Nephron (organoid): ENCODE measurements around the gene JARID2.

Experiments used
- H3K27ac Mint-ChIP-seq, 3 experiments: 2 replicates each; pipeline ENCODE4 v1.8.0; 2020; ENCODE audit warnings: mixed read lengths in 3 of 3, mild to moderate bottlenecking in 2 of 3, moderate library complexity in 1 of 3
- H3K27me3 Mint-ChIP-seq: 2 replicates; pipeline ENCODE4 v1.8.0; 2021; ENCODE audit warnings: low read depth, mild to moderate bottlenecking, moderate library complexity, mixed read lengths
- H3K36me3 Mint-ChIP-seq: 2 replicates; pipeline ENCODE4 v1.8.0; 2020; ENCODE audit warnings: low read depth, mixed read lengths
- H3K4me1 Mint-ChIP-seq: 2 replicates; pipeline ENCODE4 v1.8.0; 2020; ENCODE audit warnings: mixed read lengths
- H3K4me3 Mint-ChIP-seq, 3 experiments: 2 replicates each; pipeline ENCODE4 v1.8.0; 2020; ENCODE audit warnings: mild to moderate bottlenecking in 3 of 3, mixed read lengths in 3 of 3, moderate library complexity in 2 of 3
- H3K9me3 Mint-ChIP-seq: 2 replicates; pipeline ENCODE4 v1.8.0; 2020; ENCODE audit warnings: mixed read lengths
- CTCF ChIP-seq, 3 experiments: fragments of 200-600 bp; sonication (generic); IDR thresholded peaks; one replicate each; pipeline ENCODE4 v1.5.0; 2021; ENCODE audit warnings: antibody characterized with exemption in 3 of 3; ENCODE audit not compliant: unreplicated experiment in 3 of 3

JARID2 gene

GRCh38 chr6:15442467-15442866 is 196.6 kb downstream of the JARID2 start:
- H3K4me1 Mint-ChIP-seq = peaks cover 75% of the 10 kb centered on the region
- H3K27ac Mint-ChIP-seq = peak overlapping the region in 1 of 3 experiments; percentile 23
- no peaks in the 10 kb centered on the region for H3K27me3 Mint-ChIP-seq
- H3K9me3 Mint-ChIP-seq = no peaks in the 10 kb centered on the region
- no peaks in the 10 kb centered on the region for H3K36me3 Mint-ChIP-seq
- no peak overlapping the region for H3K4me3 Mint-ChIP-seq
- no peak for TF ChIP-seq CTCF (IDR thresholded peaks at IDR 0.05; ENCODE audit: unreplicated experiment in 3 of 3)

- Mint-ChIP-seq H3K36me3 (no peaks in the 10 kb centered on the region), H3K27me3 (no peaks in the 10 kb centered on the region), H3K4me3 (no peak overlapping the region), H3K27ac (peak overlapping the region in 1 of 3 experiments; percentile 21), H3K9me3 (no peaks in the 10 kb centered on the region), H3K4me1 (peaks cover 75% of the 10 kb centered on the region)
- no peak for TF ChIP-seq CTCF (IDR thresholded peaks at IDR 0.05; ENCODE audit: unreplicated experiment in 3 of 3)
Observed at GRCh38 chr6:15443119-15443830, 197.4 kb downstream of the JARID2 start.

GRCh38 chr6:15444081-15444731 is 198.3 kb downstream of the JARID2 start:
- H3K27ac Mint-ChIP-seq = no peak overlapping the region
- no peaks in the 10 kb centered on the region for H3K36me3 Mint-ChIP-seq
- no peak overlapping the region for H3K4me3 Mint-ChIP-seq
- no peaks in the 10 kb centered on the region for H3K27me3 Mint-ChIP-seq
- no peaks in the 10 kb centered on the region for H3K9me3 Mint-ChIP-seq
- no peak for TF ChIP-seq CTCF (IDR thresholded peaks at IDR 0.05; ENCODE audit: unreplicated experiment in 3 of 3)
- peaks cover 67% of the 10 kb centered on the region for H3K4me1 Mint-ChIP-seq

DNA sequence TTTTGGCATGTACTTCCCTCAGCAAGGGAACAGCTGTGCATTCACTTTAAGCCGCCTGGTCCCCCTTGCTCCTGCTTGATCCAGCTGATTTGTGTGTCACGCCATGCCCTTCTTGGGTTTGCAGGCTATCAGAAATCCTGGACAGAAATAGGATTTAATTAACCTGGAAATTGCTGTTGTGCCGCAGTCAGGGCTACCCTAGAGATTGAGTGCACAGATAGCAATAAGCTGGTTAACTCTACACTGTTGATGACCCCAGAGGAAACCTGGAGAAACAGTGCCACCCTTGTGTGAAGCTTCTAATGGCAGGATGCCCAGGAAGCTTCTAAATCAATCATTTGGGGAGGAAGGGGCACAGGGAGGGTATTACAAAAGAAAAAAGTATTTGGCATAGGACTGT is 199.0 kb downstream of the JARID2 start:
- Mint-ChIP-seq H3K27ac (peak overlapping the region; percentile 37 to 70 (median 56)), H3K36me3 (peaks cover 4% of the 10 kb centered on the region), H3K9me3 (no peaks in the 10 kb centered on the region), H3K27me3 (no peaks in the 10 kb centered on the region), H3K4me1 (peaks cover 60% of the 10 kb centered on the region), H3K4me3 (no peak overlapping the region)
- TF ChIP-seq CTCF (IDR thresholded peaks at IDR 0.05; ENCODE audit: unreplicated experiment in 3 of 3) = peak in 2 of 3 experiments; percentile 10 to 21

DNA sequence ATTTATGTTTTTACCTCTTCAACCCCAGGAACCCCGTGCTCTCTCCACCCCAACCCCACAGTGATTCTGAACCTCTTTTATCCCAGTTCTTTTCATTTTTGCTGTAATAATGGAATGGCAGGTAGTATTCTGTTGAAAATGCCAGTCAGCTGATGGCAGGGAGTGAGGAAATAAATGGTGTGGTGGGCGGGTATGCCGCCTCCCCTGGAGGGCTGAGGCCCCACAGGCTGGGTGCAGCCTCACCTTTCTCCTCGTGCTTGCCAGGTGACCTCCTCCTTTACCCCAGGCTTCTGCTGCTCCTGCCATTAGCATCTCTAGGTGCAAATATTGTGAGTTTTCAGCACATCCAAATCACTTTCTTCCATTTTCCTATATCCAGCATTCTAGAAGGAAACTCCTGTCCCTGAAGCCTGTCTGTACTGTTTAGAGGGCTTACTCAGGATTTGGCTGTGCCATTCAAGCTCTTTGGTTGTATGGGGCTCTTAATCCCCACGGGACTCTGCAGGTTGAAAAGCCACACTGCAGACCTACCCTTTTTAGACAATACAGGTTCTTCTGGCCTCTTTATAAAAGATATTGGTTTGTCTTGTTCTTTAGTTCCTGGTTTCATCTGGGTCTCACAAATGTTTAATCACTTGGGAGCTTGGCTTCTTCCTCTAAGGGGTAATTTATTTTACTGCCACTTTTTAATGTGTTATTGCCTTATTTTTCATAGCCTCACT is 201.8 kb downstream of the JARID2 start:
- no peak for TF ChIP-seq CTCF (IDR thresholded peaks at IDR 0.05; ENCODE audit: unreplicated experiment in 3 of 3)
- H3K27ac Mint-ChIP-seq = no peak overlapping the region
- H3K36me3 Mint-ChIP-seq = peaks cover 17% of the 10 kb centered on the region
- peaks cover 39% of the 10 kb centered on the region for H3K4me1 Mint-ChIP-seq
- no peak overlapping the region for H3K4me3 Mint-ChIP-seq
- H3K27me3 Mint-ChIP-seq = no peaks in the 10 kb centered on the region
- no peaks in the 10 kb centered on the region for H3K9me3 Mint-ChIP-seq
